GM23338 (cell line): ENCODE results near the gene OR4D2. TPM values are rescaled to one million over a fixed set of nuclear protein-coding genes. Genes with fewer than 3 reads are reported as not detected.

Experiments
- ATAC-seq: fragments of 200-7000 bp; cut with Tn5 transposase; 3 replicates; pipeline ENCODE4 v1.9.1; 2020
- DNase-seq: peaks from one replicate; pipeline ENCODE4 v3.0.0-alpha.2; 2015; ENCODE audit warnings: low spot score
- H2AFZ ChIP-seq: fragments of 200-600 bp; sonication (generic); 2 replicates; pipeline ENCODE4 v1.8.0; 2016; ENCODE audit warnings: antibody characterized with exemption, mild to moderate bottlenecking, moderate library complexity
- H3F3A ChIP-seq: fragments of 200-600 bp; sonication (generic); replicated peaks from 2 replicates; pipeline ENCODE4 v1.8.0; 2017; ENCODE audit warnings: antibody characterized with exemption, mixed run types, low read depth
- H3K27ac ChIP-seq: fragments of 200-600 bp; sonication (generic); 2 replicates; pipeline ENCODE4 v1.6.1; 2016; ENCODE audit warnings: low read depth
- H3K27me3 ChIP-seq: fragments of 200-600 bp; sonication (generic); 2 replicates; pipeline ENCODE4 v1.8.0; 2016; ENCODE audit warnings: mild to moderate bottlenecking, mixed run types, moderate library complexity; ENCODE audit not compliant: insufficient read depth
- H3K36me3 ChIP-seq: fragments of 200-600 bp; sonication (generic); 2 replicates; pipeline ENCODE4 v1.8.0; 2016; ENCODE audit warnings: mild to moderate bottlenecking; ENCODE audit not compliant: insufficient read depth
- H3K4me1 ChIP-seq: fragments of 200-600 bp; sonication (generic); 2 replicates; pipeline ENCODE4 v1.8.0; 2016; ENCODE audit warnings: mild to moderate bottlenecking, moderate library complexity; ENCODE audit not compliant: insufficient read depth
- H3K4me2 ChIP-seq: fragments of 200-600 bp; sonication (generic); 2 replicates; pipeline ENCODE4 v1.7.1; 2017; ENCODE audit warnings: mixed run types
- H3K4me3 ChIP-seq: fragments of 200-600 bp; sonication (generic); 2 replicates; pipeline ENCODE4 v1.6.1; 2016; ENCODE audit warnings: mixed run types
- H3K79me2 ChIP-seq: fragments of 200-600 bp; sonication (generic); replicated peaks from 2 replicates; pipeline ENCODE4 v1.8.0; 2017; ENCODE audit warnings: mild to moderate bottlenecking; ENCODE audit not compliant: insufficient read depth
- H3K9me2 ChIP-seq: fragments of 200-600 bp; sonication (generic); 2 replicates; pipeline ENCODE4 v1.8.0; 2017; ENCODE audit not compliant: insufficient read depth
- H4K20me1 ChIP-seq: fragments of 200-600 bp; sonication (generic); replicated peaks from 2 replicates; pipeline ENCODE4 v1.8.0; 2017; ENCODE audit warnings: mild to moderate bottlenecking; ENCODE audit not compliant: insufficient read depth
- H3K27ac Mint-ChIP-seq: 2 replicates; pipeline ENCODE4 v1.8.0; 2020; ENCODE audit warnings: inconsistent platforms, mild to moderate bottlenecking, moderate library complexity, mixed read lengths
- H3K27me3 Mint-ChIP-seq: 3 replicates; pipeline ENCODE4 v1.8.0; 2022; ENCODE audit warnings: low read depth, mild to moderate bottlenecking, moderate library complexity, mixed read lengths, inconsistent platforms; ENCODE audit not compliant: insufficient read depth, poor library complexity
- H3K36me3 Mint-ChIP-seq: 3 replicates; pipeline ENCODE4 v1.8.0; 2021; ENCODE audit warnings: low read depth, mild to moderate bottlenecking, inconsistent platforms, moderate library complexity, mixed read lengths
- H3K4me1 Mint-ChIP-seq: 3 replicates; pipeline ENCODE4 v1.8.0; 2020; ENCODE audit warnings: mild to moderate bottlenecking, inconsistent platforms, mixed read lengths
- H3K4me3 Mint-ChIP-seq: 3 replicates; pipeline ENCODE4 v1.8.0; 2021; ENCODE audit warnings: moderate library complexity, mild to moderate bottlenecking, inconsistent platforms, mixed read lengths
- H3K9me3 Mint-ChIP-seq: 3 replicates; pipeline ENCODE4 v1.8.0; 2020; ENCODE audit warnings: moderate library complexity, mild to moderate bottlenecking, inconsistent platforms, mixed read lengths
- CREB1 ChIP-seq: fragments of 250-450 bp; sonication (Bioruptor Pico); IDR thresholded peaks from 2 replicates; pipeline ENCODE4 v1.5.0; 2020; ENCODE audit warnings: low read depth, mild to moderate bottlenecking, moderate library complexity
- EZH2 ChIP-seq: fragments of 200-600 bp; sonication (generic); IDR thresholded peaks from one replicate; pipeline ENCODE4 v1.8.0; 2017; ENCODE audit warnings: antibody characterized with exemption, mild to moderate bottlenecking, low read depth; ENCODE audit not compliant: unreplicated experiment
- EZH2phosphoT487 ChIP-seq: fragments of 200-600 bp; sonication (generic); IDR thresholded peaks from one replicate; pipeline ENCODE4 v1.8.1; 2018; ENCODE audit warnings: antibody characterized with exemption; ENCODE audit not compliant: unreplicated experiment
- JUNB ChIP-seq: IDR thresholded peaks from one replicate; pipeline ENCODE4 v1.6.1; 2016; ENCODE audit warnings: antibody characterized with exemption; ENCODE audit not compliant: unreplicated experiment
- NANOG ChIP-seq: IDR thresholded peaks from 2 replicates; pipeline ENCODE4 v1.6.1; 2016; ENCODE audit warnings: antibody characterized with exemption, borderline replicate concordance
- POLR2AphosphoS5 ChIP-seq: IDR thresholded peaks from 2 replicates; pipeline ENCODE4 v1.6.1; 2016; ENCODE audit warnings: antibody characterized with exemption, low read depth
- STAT1 ChIP-seq: IDR thresholded peaks from one replicate; pipeline ENCODE4 v1.6.1; 2016; ENCODE audit warnings: antibody characterized with exemption; ENCODE audit not compliant: unreplicated experiment
- ZNF114 ChIP-seq: fragments of 250-450 bp; sonication (Bioruptor Pico); IDR thresholded peaks from 2 replicates; pipeline ENCODE4 v1.5.0; 2020; ENCODE audit warnings: mild to moderate bottlenecking, moderate library complexity
- ZNF331 ChIP-seq: fragments of 250-450 bp; sonication (Bioruptor Pico); IDR thresholded peaks from 2 replicates; pipeline ENCODE4 v1.5.0; 2020; ENCODE audit warnings: low read depth, mild to moderate bottlenecking, moderate library complexity
- polyA plus RNA-seq: library from polyadenylated mRNA; unstranded; fragments of >200 nt; fragmentation: Nextera tagmentation; extraction: Ambion mirVana; gene quantifications from 2 replicates; pipeline ENCODE4 v1.2.1, GENCODE V29; 2016
- total RNA-seq: library from RNA; depleted of rRNA; stranded (reverse); fragments of >200 nt; shearing (Covaris generic); gene quantifications from 2 replicates; pipeline ENCODE4 v1.2.3, GENCODE V29; 2014
- TF ChIP-seq, protein P1 (sequence below): IDR thresholded peaks from one replicate; pipeline ENCODE4 v1.6.1; 2018; ENCODE audit warnings: antibody characterized with exemption; ENCODE audit not compliant: unreplicated experiment
- TF ChIP-seq, protein P2 (sequence below), 2 experiments: fragments of 200-600 bp in 1 of 2; sonication (generic) in 1 of 2; conservative IDR thresholded peaks; 2 replicates each; pipeline versions ENCODE4 v1.5.1 to v1.6.1; 2016 to 2017; ENCODE audit warnings: antibody characterized with exemption in 2 of 2, low read depth in 2 of 2, mild to moderate bottlenecking in 2 of 2, moderate library complexity in 1 of 2

The OR4D2 gene
- total and polyA plus RNA-seq, 2 experiments from 2014 or later: not detected

DNA sequence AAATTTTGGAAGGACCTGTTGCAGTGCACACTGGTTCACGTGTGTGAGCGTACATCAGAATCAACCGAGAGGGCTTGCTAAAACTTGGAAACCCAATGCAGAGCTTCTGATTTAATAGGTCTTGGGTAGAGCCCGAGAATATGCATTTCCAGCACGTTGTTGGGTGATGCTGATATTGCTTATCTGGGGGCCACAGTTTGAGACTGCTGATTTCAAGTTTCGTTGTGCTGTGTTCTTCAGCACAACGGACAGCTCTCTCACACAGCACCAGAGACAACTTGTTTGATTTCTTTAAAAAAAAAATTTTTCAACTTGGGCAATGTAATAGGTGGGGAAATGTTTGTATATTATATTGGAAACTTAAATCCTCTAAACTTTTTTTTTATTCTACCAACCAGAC is 9.4 kb downstream of the OR4D2 start:
- H3K9me2 ChIP-seq: no peaks in the 10 kb centered on the region
- TF ChIP-seq, protein P1, sequence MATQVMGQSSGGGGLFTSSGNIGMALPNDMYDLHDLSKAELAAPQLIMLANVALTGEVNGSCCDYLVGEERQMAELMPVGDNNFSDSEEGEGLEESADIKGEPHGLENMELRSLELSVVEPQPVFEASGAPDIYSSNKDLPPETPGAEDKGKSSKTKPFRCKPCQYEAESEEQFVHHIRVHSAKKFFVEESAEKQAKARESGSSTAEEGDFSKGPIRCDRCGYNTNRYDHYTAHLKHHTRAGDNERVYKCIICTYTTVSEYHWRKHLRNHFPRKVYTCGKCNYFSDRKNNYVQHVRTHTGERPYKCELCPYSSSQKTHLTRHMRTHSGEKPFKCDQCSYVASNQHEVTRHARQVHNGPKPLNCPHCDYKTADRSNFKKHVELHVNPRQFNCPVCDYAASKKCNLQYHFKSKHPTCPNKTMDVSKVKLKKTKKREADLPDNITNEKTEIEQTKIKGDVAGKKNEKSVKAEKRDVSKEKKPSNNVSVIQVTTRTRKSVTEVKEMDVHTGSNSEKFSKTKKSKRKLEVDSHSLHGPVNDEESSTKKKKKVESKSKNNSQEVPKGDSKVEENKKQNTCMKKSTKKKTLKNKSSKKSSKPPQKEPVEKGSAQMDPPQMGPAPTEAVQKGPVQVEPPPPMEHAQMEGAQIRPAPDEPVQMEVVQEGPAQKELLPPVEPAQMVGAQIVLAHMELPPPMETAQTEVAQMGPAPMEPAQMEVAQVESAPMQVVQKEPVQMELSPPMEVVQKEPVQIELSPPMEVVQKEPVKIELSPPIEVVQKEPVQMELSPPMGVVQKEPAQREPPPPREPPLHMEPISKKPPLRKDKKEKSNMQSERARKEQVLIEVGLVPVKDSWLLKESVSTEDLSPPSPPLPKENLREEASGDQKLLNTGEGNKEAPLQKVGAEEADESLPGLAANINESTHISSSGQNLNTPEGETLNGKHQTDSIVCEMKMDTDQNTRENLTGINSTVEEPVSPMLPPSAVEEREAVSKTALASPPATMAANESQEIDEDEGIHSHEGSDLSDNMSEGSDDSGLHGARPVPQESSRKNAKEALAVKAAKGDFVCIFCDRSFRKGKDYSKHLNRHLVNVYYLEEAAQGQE: peak; percentile 77
- TF ChIP-seq CREB1: no peak

DNA sequence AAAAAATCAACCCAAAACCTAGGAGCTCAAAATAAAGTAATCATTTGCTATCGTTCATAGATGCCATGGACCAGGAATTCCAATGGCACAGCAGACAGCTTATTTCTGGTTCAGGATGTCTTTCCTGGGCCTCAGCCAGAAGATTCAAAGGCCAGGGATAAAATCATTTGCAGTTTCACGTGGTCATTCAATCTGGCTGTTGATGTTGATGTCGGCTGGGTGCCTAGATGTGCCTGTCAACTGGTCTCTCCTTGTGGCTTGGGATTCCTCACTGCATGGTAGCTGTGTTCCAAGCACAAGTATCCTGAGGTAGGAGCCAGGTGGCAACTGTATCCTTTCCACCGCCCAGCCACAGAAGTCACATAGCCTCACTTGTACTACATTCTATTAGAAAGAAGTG is 15.0 kb downstream of the OR4D2 start:
- Mint-ChIP-seq H3K36me3 (no peaks in the 10 kb centered on the region), H3K4me3 (no peak overlapping the region), H3K4me1 (peaks cover 8% of the 10 kb centered on the region; the same call in 2 of the 3 replicates), H3K9me3 (no peaks in the 10 kb centered on the region), H3K27ac (no peak overlapping the region), H3K27me3 (peaks cover 3% of the 10 kb centered on the region)
- no peaks in the 10 kb centered on the region for H3K9me2 ChIP-seq
- H3K27me3 ChIP-seq: no peaks in the 10 kb centered on the region
- ATAC-seq: no peak
- no peaks in the 10 kb centered on the region for H3K36me3 ChIP-seq
- no peak overlapping the region for H2AFZ ChIP-seq
- DNase-seq: no peak
- H3K27ac ChIP-seq: no peak overlapping the region
- no peak overlapping the region for H3K4me3 ChIP-seq
- H3F3A ChIP-seq: no peaks in the 10 kb centered on the region
- no peak overlapping the region for H3K4me2 ChIP-seq
- H3K79me2 ChIP-seq: no peaks in the 10 kb centered on the region
- H3K4me1 ChIP-seq: no peaks in the 10 kb centered on the region
- no peaks in the 10 kb centered on the region for H4K20me1 ChIP-seq
- no peak for TF ChIP-seq EZH2
- no peak for TF ChIP-seq EZH2phosphoT487
- TF ChIP-seq STAT1: no peak
- no peak for TF ChIP-seq NANOG
- TF ChIP-seq POLR2AphosphoS5: no peak
- TF ChIP-seq, protein P1: no peak
- TF ChIP-seq JUNB: no peak
- TF ChIP-seq, protein P2, sequence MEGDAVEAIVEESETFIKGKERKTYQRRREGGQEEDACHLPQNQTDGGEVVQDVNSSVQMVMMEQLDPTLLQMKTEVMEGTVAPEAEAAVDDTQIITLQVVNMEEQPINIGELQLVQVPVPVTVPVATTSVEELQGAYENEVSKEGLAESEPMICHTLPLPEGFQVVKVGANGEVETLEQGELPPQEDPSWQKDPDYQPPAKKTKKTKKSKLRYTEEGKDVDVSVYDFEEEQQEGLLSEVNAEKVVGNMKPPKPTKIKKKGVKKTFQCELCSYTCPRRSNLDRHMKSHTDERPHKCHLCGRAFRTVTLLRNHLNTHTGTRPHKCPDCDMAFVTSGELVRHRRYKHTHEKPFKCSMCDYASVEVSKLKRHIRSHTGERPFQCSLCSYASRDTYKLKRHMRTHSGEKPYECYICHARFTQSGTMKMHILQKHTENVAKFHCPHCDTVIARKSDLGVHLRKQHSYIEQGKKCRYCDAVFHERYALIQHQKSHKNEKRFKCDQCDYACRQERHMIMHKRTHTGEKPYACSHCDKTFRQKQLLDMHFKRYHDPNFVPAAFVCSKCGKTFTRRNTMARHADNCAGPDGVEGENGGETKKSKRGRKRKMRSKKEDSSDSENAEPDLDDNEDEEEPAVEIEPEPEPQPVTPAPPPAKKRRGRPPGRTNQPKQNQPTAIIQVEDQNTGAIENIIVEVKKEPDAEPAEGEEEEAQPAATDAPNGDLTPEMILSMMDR (conservative IDR thresholded peaks at IDR 0.05; ENCODE audit: low read depth in 2 of 2): no peak
- no peak for TF ChIP-seq ZNF114
- no peak for TF ChIP-seq ZNF331 (CRISPR knock-in tag)

More for the DNA sequence above, 9.4 kb downstream of the OR4D2 start:
- Mint-ChIP-seq H3K9me3 (no peaks in the 10 kb centered on the region), H3K27ac (no peak overlapping the region), H3K4me3 (no peak overlapping the region), H3K36me3 (no peaks in the 10 kb centered on the region), H3K4me1 (no peaks in the 10 kb centered on the region), H3K27me3 (peaks cover 3% of the 10 kb centered on the region)
- Histone ChIP-seq H2AFZ (no peak overlapping the region), H3K27ac (no peak overlapping the region), H3K79me2 (no peaks in the 10 kb centered on the region), H3K4me2 (no peak overlapping the region), H3K4me1 (no peaks in the 10 kb centered on the region), H4K20me1 (no peaks in the 10 kb centered on the region), H3K27me3 (no peaks in the 10 kb centered on the region), H3F3A (no peaks in the 10 kb centered on the region), H3K36me3 (no peaks in the 10 kb centered on the region), H3K4me3 (no peak overlapping the region)
- DNase-seq (peak; percentile 40), ATAC-seq (no peak)
